Heart left ventricle (tissue), 13 donors: ENCODE results near the gene TBC1D8.

Experiments
- CTCF ChIP-seq, 12 donors: fragments of 200-600 bp; sonication (generic) in 4 of 12; IDR thresholded peaks; one replicate each; pipeline versions ENCODE4 v1.5.0 to v1.8.0; 2018 to 2022; ENCODE audit warnings: antibody characterized with exemption in 12 of 12, mild to moderate bottlenecking in 5 of 12
- POLR2A ChIP-seq, 2 donors: fragments of 450-650 bp; IDR thresholded peaks; one replicate each; pipeline ENCODE4 v1.6.1; 2017; ENCODE audit warnings: antibody characterized with exemption in 2 of 2, mild to moderate bottlenecking in 2 of 2, moderate library complexity in 2 of 2
- donor health status: ischemic (EF 13 %, LVEDD 7.1; RV severe dilation, severe dysfunction).
- donor health status: DM: no; HTN: yes; CAD: no.
- donor health status: DM: no; HTN: no; CAD: no.
- donor health status: ischemic (EF 25% LVEDD 6.9; RV normal size, moderate dysfunction).
- donor health status: ischemic (EF 25% LVEDD 5.7; RV mildly dilated, moderate dysfunction).
- donor health status: ischemic (EF 35%, LVEDD 5.7; RV mildly dilated, moderate dysfunction).
- donor health status: nonischemic (EF 11% LVEDD 7.7; RV severe dilation, severe dysfunction).
- donor health status: DM: yes; HTN: yes; CAD: no.
- donor health status: PGD.
- donor health status: ischemic (EF 29% LVEDD 5.4; RV normal size, mild dysfunction).
- donor health status: nonischemic (EF 23%, LVEDD 6.1; RV moderate dilation, normal function).

DNA sequence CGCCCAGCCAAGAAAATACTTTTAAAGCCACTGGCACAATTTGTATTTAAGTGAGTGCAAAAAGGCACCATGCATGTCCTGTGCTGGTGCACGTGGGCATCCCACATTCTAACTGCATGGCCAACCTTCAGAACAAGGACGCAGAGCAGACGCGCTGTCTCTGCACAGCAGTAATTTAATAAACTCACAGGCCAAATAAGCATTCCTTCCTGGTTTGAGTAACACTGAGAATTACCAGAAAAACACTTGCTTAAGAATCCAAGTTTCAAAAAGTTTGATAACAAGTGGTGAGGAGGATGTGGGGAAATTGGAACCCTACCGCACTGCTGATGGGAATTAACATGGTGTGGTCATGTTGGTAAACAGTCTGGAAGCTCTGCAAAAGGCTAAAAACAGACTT lies 110.4 kb downstream of the TBC1D8 start:
- TF ChIP-seq CTCF (IDR thresholded peaks at IDR 0.05) (no peak), POLR2A (IDR thresholded peaks at IDR 0.05) (no peak)
